HCT116 (cell line): Measurements from ENCODE around the gene SKAP1. TPM values are rescaled to one million over a fixed set of nuclear protein-coding genes. Genes with fewer than 3 reads are reported as not detected.

Source experiments
- ATAC-seq: fragments of 200-7000 bp; cut with Tn5 transposase; 2 replicates; pipeline ENCODE4 v1.9.1; 2020; ENCODE audit warnings: mild to moderate bottlenecking, moderate library complexity
- BruUV-seq: library from RNA; stranded (reverse); fragments of 400-500 nt; replicated peaks from 2 replicates; lab custom pipeline; 2021; lab: Mats Ljungman, UMichigan
- CTCF ChIA-PET: fragments of 300-600 bp; sonication (Branson Sonifier 250); formaldehyde crosslinking; loops from one replicate; lab custom pipeline; 2021; ENCODE audit warnings: antibody characterized with exemption; lab: Charles Lee
- POLR2A ChIA-PET: fragments of 300-600, 350-600 bp; sonication (Branson Sonifier 250); formaldehyde crosslinking; loops from one replicate; lab custom pipeline; 2021; ENCODE audit warnings: antibody characterized with exemption; lab: Charles Lee
- RAD21 ChIA-PET, 2 experiments: fragments of 300-600 bp; sonication (Branson Sonifier 250); formaldehyde crosslinking; loops; one replicate each; lab custom pipeline; 2023; ENCODE audit warnings: low total read pairs in 2 of 2; ENCODE audit not compliant: uncharacterized antibody in 2 of 2, unreplicated experiment in 2 of 2, low non-redundant PET in 1 of 2; lab: Charles Lee
- DNase-seq: peaks from one replicate; pipeline ENCODE4 v3.0.0-alpha.2; 2010; ENCODE audit warnings: low read depth, low spot score
- H2AFZ ChIP-seq: fragments of 200-600 bp; shearing (Covaris generic), sonication (generic); 2 replicates; pipeline ENCODE4 v1.6.1; 2017; ENCODE audit warnings: low read depth, mixed run types, mixed read lengths, antibody characterized with exemption, low read length; ENCODE audit not compliant: poor library complexity, severe bottlenecking
- H3K27ac ChIP-seq: 2 replicates; pipeline ENCODE4 v1.5.1; 2012; ENCODE audit warnings: low read depth, low read length
- H3K27me3 ChIP-seq: fragments of 200-600 bp; sonication (generic); 2 replicates; pipeline ENCODE4 v1.6.1; 2016; ENCODE audit warnings: mixed run types, low read length, mixed read lengths; ENCODE audit not compliant: insufficient read depth
- H3K36me3 ChIP-seq, 2 experiments: fragments of 200-500 bp in 1 of 2; fragments of 200-600 bp in 1 of 2; sonication (Bioruptor generic) in 1 of 2; sonication (generic) in 1 of 2; 2 replicates each; pipeline versions ENCODE4 v1.5.1 to v1.6.1; 2014 to 2016; ENCODE audit warnings: low read length in 2 of 2, inconsistent platforms in 1 of 2, mixed read lengths in 1 of 2, mixed run types in 1 of 2; ENCODE audit not compliant: insufficient read depth in 2 of 2, control insufficient read depth in 1 of 2
- H3K4me1 ChIP-seq, 2 experiments: fragments of 200-600 bp in 1 of 2; sonication (generic) in 1 of 2; 2 replicates each; pipeline versions ENCODE4 v1.5.1 to v1.6.1; 2012 to 2017; ENCODE audit warnings: low read length in 2 of 2, inconsistent platforms in 1 of 2, mild to moderate bottlenecking in 1 of 2, mixed read lengths in 1 of 2, mixed run types in 1 of 2, moderate library complexity in 1 of 2; ENCODE audit not compliant: insufficient read depth in 2 of 2, control insufficient read depth in 1 of 2
- H3K4me2 ChIP-seq: fragments of 200-600 bp; sonication (generic); 2 replicates; pipeline ENCODE4 v1.6.1; 2017; ENCODE audit warnings: mixed run types, low read length, mixed read lengths
- H3K4me3 ChIP-seq, 2 experiments: fragments of 200-600 bp in 1 of 2; sonication (generic) in 1 of 2; replicated peaks in 1 of 2; 2 replicates each; pipeline ENCODE4 v1.5.1; 2011 to 2016; ENCODE audit warnings: low read length in 2 of 2, control low read depth in 1 of 2, low read depth in 1 of 2, mild to moderate bottlenecking in 1 of 2, mixed read lengths in 1 of 2, mixed run types in 1 of 2
- H3K79me2 ChIP-seq: fragments of 200-600 bp; sonication (generic); 2 replicates; pipeline ENCODE4 v1.6.1; 2017; ENCODE audit warnings: mild to moderate bottlenecking, mixed run types, low read length, moderate library complexity, mixed read lengths; ENCODE audit not compliant: insufficient read depth
- H3K9ac ChIP-seq: fragments of 200-600 bp; sonication (generic); 2 replicates; pipeline ENCODE4 v1.6.1; 2016; ENCODE audit warnings: low read length, mixed read lengths
- H3K9me2 ChIP-seq: fragments of 200-600 bp; sonication (generic), shearing (Covaris generic); 2 replicates; pipeline ENCODE4 v1.6.1; 2017; ENCODE audit warnings: mixed run types, mild to moderate bottlenecking, moderate library complexity; ENCODE audit not compliant: insufficient read depth
- H3K9me3 ChIP-seq, 2 experiments: fragments of 200-500 bp in 1 of 2; fragments of 200-600 bp in 1 of 2; sonication (Bioruptor generic) in 1 of 2; sonication (generic) in 1 of 2; 2 replicates each; pipeline ENCODE4 v1.6.1; 2014 to 2017; ENCODE audit warnings: low read length in 2 of 2, mixed read lengths in 2 of 2, inconsistent platforms in 1 of 2, low read depth in 1 of 2, mild to moderate bottlenecking in 1 of 2, mixed run types in 1 of 2, moderate library complexity in 1 of 2; ENCODE audit not compliant: control insufficient read depth in 1 of 2, insufficient read depth in 1 of 2
- H4K20me1 ChIP-seq: fragments of 200-600 bp; sonication (generic), shearing (Covaris generic); 2 replicates; pipeline ENCODE4 v1.6.1; 2017; ENCODE audit warnings: mixed run types, mild to moderate bottlenecking, moderate library complexity; ENCODE audit not compliant: insufficient read depth
- CBX3 ChIP-seq: IDR thresholded peaks from 2 replicates; pipeline ENCODE4 v1.6.1; 2012; ENCODE audit warnings: low read depth
- CEBPB ChIP-seq: IDR thresholded peaks from 2 replicates; pipeline ENCODE4 v1.6.1; 2012; ENCODE audit warnings: low read depth
- EGR1 ChIP-seq: IDR thresholded peaks from 2 replicates; pipeline ENCODE4 v1.6.1; 2012; ENCODE audit warnings: low read depth
- EZH2phosphoT487 ChIP-seq: fragments of 200-600 bp; IDR thresholded peaks from 2 replicates; pipeline ENCODE4 v1.6.1; 2018; ENCODE audit warnings: antibody characterized with exemption, borderline replicate concordance
- FOSL1 ChIP-seq: IDR thresholded peaks from 2 replicates; pipeline ENCODE4 v1.6.1; 2012; ENCODE audit warnings: low read depth
- POLR2A ChIP-seq: IDR thresholded peaks from 2 replicates; pipeline ENCODE4 v1.7.0; 2011; ENCODE audit warnings: borderline replicate concordance; ENCODE audit not compliant: insufficient read depth, insufficient read length; ENCODE audit errors: extremely low read depth
- RAD21 ChIP-seq: IDR thresholded peaks from 2 replicates; pipeline ENCODE4 v1.6.1; 2012; ENCODE audit warnings: low read depth, mild to moderate bottlenecking
- SIN3A ChIP-seq: IDR thresholded peaks from 2 replicates; pipeline ENCODE4 v1.6.1; 2012; ENCODE audit warnings: low read depth
- SRF ChIP-seq: IDR thresholded peaks from 2 replicates; pipeline ENCODE4 v1.6.1; 2012; ENCODE audit warnings: low read depth
- TCF7L2 ChIP-seq: IDR thresholded peaks from 2 replicates; pipeline ENCODE4 v1.7.0; 2011; ENCODE audit warnings: borderline replicate concordance, inconsistent platforms; ENCODE audit not compliant: insufficient read depth, insufficient read length; ENCODE audit errors: extremely low read depth
- YY1 ChIP-seq: IDR thresholded peaks from 2 replicates; pipeline ENCODE4 v1.6.1; 2011; ENCODE audit warnings: low read length, low read depth, moderate library complexity, mild to moderate bottlenecking; ENCODE audit not compliant: insufficient replicate concordance; ENCODE audit errors: extremely low read depth
- ZFX ChIP-seq: fragments of 450-650 bp; IDR thresholded peaks from 2 replicates; pipeline ENCODE4 v1.6.1; 2017
- intact Hi-C: fragments of 100-400 bp; cut with micrococcal nuclease; formaldehyde crosslinking; loops from 2 replicates; pipeline ENCODE4 v1.10.0; 2022
- total RNA-seq: library from RNA; stranded (reverse); gene quantifications from one replicate; pipeline ENCODE4 v1.2.1, GENCODE V29; 2021; ENCODE audit not compliant: unreplicated experiment
- TF ChIP-seq, protein P1 (sequence below), 3 experiments: fragments of 200-600 bp in 1 of 3; sonication (generic) in 1 of 3; IDR thresholded peaks in 2 of 3; conservative IDR thresholded peaks in 1 of 3; 2 replicates each; pipeline ENCODE4 v1.5.1; 2012 to 2017; ENCODE audit warnings: low read depth in 2 of 3, low read length in 2 of 3, antibody characterized with exemption in 1 of 3, borderline replicate concordance in 1 of 3, control low read depth in 1 of 3, mild to moderate bottlenecking in 1 of 3, mixed read lengths in 1 of 3, mixed run types in 1 of 3, moderate library complexity in 1 of 3; ENCODE audit not compliant: insufficient read depth in 1 of 3
- TF ChIP-seq, protein P2 (sequence below): IDR thresholded peaks from 2 replicates; pipeline ENCODE4 v1.6.1; 2012
- TF ChIP-seq, protein P3 (sequence below): IDR thresholded peaks from 2 replicates; pipeline ENCODE4 v1.6.1; 2012

The SKAP1 gene
- total RNA-seq, 1 experiment from 2014 or later, result 12.4 TPM

DNA sequence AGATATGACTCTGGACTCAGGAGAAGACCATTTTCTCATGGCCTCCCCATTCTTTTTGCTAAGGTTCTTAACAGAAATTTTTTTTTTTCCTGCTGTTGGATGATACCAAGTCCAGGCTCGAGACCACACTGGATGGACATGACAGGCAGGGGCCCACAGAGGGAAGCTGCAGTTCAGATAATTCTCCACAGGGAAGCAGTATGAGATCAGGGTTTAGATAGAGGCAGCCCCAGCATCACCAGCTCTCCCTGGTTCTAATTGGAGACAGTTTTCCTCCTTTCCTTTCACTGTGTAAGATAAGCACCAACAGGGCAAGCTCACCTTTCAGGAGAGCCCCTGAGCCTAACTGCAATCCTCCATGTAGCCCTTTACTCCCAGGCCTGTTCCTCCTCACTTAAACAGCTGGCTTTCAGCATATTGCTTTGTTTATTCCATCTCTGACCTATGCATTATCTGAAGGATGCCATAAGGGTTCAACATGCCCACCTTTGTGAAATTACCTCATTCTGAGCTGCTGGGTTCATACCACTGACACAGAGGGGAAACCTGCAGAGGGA lies 214.4 kb downstream of the SKAP1 start:
- Histone ChIP-seq H3K4me3 (no peak overlapping the region), H3K27ac (no peak overlapping the region), H3K79me2 (no peaks in the 10 kb centered on the region), H3K4me1 (peaks cover 0 to 16% of the 10 kb centered on the region in 2 experiments; a peak in 1 of 4 replicates), H3K4me2 (peak overlapping the region; percentile 11; the same call in 1 of the 2 replicates), H3K36me3 (no peaks in the 10 kb centered on the region), H4K20me1 (no peaks in the 10 kb centered on the region), H3K9me3 (no peaks in the 10 kb centered on the region), H3K9ac (no peak overlapping the region), H3K9me2 (no peaks in the 10 kb centered on the region), H2AFZ (peak overlapping the region; percentile 32), H3K27me3 (no peaks in the 10 kb centered on the region)
- DNase-seq, result peak; percentile 71
- POLR2A ChIA-PET, result interaction anchor here (0.9 to 1.6 kb wide), 7 partner anchors 28 to 402 kb away, joined by 3 to 6 read pairs (median 4); no protein-coding TSS in a partner anchor
- intact Hi-C loops, result loop anchor here (1.0 to 5.0 kb wide), 6 partner anchors 44 to 577 kb away; no protein-coding TSS in a partner anchor
- peak; percentile 99 for ATAC-seq
- CTCF ChIA-PET, result interaction anchor here (0.6 to 5.9 kb wide), 48 partner anchors 8 to 817 kb away, joined by 3 to 122 read pairs (median 4); no protein-coding TSS in a partner anchor
- RAD21 ChIA-PET, result interaction anchor here (0.6 to 2.1 kb wide), 21 partner anchors 22 to 402 kb away, joined by 3 to 9 read pairs (median 4); partner anchors contain the start of genes HOXB5 (in 1 of the 2) and HOXB6 (in 1 of the 2)
- TF ChIP-seq, protein P1, sequence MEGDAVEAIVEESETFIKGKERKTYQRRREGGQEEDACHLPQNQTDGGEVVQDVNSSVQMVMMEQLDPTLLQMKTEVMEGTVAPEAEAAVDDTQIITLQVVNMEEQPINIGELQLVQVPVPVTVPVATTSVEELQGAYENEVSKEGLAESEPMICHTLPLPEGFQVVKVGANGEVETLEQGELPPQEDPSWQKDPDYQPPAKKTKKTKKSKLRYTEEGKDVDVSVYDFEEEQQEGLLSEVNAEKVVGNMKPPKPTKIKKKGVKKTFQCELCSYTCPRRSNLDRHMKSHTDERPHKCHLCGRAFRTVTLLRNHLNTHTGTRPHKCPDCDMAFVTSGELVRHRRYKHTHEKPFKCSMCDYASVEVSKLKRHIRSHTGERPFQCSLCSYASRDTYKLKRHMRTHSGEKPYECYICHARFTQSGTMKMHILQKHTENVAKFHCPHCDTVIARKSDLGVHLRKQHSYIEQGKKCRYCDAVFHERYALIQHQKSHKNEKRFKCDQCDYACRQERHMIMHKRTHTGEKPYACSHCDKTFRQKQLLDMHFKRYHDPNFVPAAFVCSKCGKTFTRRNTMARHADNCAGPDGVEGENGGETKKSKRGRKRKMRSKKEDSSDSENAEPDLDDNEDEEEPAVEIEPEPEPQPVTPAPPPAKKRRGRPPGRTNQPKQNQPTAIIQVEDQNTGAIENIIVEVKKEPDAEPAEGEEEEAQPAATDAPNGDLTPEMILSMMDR (IDR thresholded peaks at IDR 0.05 in 2 of 3, conservative IDR thresholded peaks at IDR 0.05 in 1 of 3; ENCODE audit: borderline replicate concordance in 1 of 3, insufficient read depth in 1 of 3, low read depth in 2 of 3, low read length in 2 of 3), result peak; percentile 80 to 94 (median 91)
- TF ChIP-seq RAD21 (peak; percentile 98), SRF (no peak)
- no TSS peak for BruUV-seq

- Histone ChIP-seq H3K27me3 (no peaks in the 10 kb centered on the region), H2AFZ (no peak overlapping the region), H3K27ac (no peak overlapping the region), H3K79me2 (no peaks in the 10 kb centered on the region), H3K36me3 (no peaks in the 10 kb centered on the region), H3K4me2 (no peak overlapping the region), H4K20me1 (no peaks in the 10 kb centered on the region), H3K4me3 (no peak overlapping the region), H3K9me2 (no peaks in the 10 kb centered on the region), H3K4me1 (peaks cover 0 to 9% of the 10 kb centered on the region in 2 experiments; a peak in 1 of 4 replicates), H3K9me3 (no peaks in the 10 kb centered on the region), H3K9ac (no peak overlapping the region)
- ATAC-seq, result no peak
- intact Hi-C loops, result no loop called here
- RAD21 ChIA-PET, result no interaction called here
- CTCF ChIA-PET, result interaction anchor here (1.1 to 5.9 kb wide), 8 partner anchors 8 to 405 kb away, joined by 3 to 122 read pairs (median 6); no protein-coding TSS in a partner anchor
- DNase-seq, result no peak
- POLR2A ChIA-PET, result no interaction called here
- no TSS peak for BruUV-seq
- no peak for TF ChIP-seq FOSL1
- TF ChIP-seq CEBPB, result no peak
- no peak for TF ChIP-seq TCF7L2
- no peak for TF ChIP-seq SRF
- no peak for TF ChIP-seq RAD21
- TF ChIP-seq, protein P2, sequence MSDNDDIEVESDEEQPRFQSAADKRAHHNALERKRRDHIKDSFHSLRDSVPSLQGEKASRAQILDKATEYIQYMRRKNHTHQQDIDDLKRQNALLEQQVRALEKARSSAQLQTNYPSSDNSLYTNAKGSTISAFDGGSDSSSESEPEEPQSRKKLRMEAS, result no peak
- TF ChIP-seq EZH2phosphoT487, result no peak
- TF ChIP-seq YY1, result no peak
- TF ChIP-seq, protein P3, sequence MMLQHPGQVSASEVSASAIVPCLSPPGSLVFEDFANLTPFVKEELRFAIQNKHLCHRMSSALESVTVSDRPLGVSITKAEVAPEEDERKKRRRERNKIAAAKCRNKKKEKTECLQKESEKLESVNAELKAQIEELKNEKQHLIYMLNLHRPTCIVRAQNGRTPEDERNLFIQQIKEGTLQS, result no peak
- no peak for TF ChIP-seq POLR2A
- TF ChIP-seq SIN3A, result no peak
- no peak for TF ChIP-seq ZFX
- TF ChIP-seq CBX3, result no peak
- no peak for TF ChIP-seq EGR1
Observed at GRCh38 chr17:48213797-48214196, 216.2 kb downstream of the SKAP1 start.
